HepG2 (cell line): ENCODE results near the gene SAMD13. TPM values are rescaled to one million over a fixed set of nuclear protein-coding genes. Genes with fewer than 3 reads are reported as not detected.
A peak's percentile ranks its signal among the peaks of the same experiment; 100 is the strongest.

ENCODE experiments used
- ATAC-seq: fragments of 200-7000 bp; cut with Tn5 transposase; 3 replicates; pipeline ENCODE4 v1.9.1; 2020; ENCODE audit warnings: mild to moderate bottlenecking, moderate library complexity
- BruUV-seq: library from RNA; stranded (reverse); fragments of 400-500 nt; replicated peaks from 2 replicates; lab custom pipeline; 2021; lab: Mats Ljungman, UMichigan
- CTCF ChIA-PET: fragments of 300-600 bp; formaldehyde crosslinking; extraction: SDS; loops from one replicate; lab custom pipeline; 2021; ENCODE audit warnings: low total read pairs, inconsistent platforms, low intra/inter-chr PET ratio; lab: Yijun Ruan, JAX
- POLR2A ChIA-PET: fragments of 350-600 bp; sonication (Branson Sonifier 250); formaldehyde crosslinking; loops from one replicate; lab custom pipeline; 2020; ENCODE audit warnings: antibody characterized with exemption, inconsistent platforms; lab: Yijun Ruan, JAX
- DNase-seq: peaks from one replicate; pipeline ENCODE4 v3.0.0-alpha.2; 2015; ENCODE audit warnings: low spot score
- FAIRE-seq: peaks from 3 replicates; lab custom pipeline; 2011; peaks lifted over from hg19 to GRCh38; lab: Jason Lieb, UNC
- H2AFZ ChIP-seq: one replicate; pipeline ENCODE4 v1.6.1; 2011; ENCODE audit warnings: low read length, inconsistent platforms
- H3K27ac ChIP-seq: fragments of 300-600 bp; 3 replicates; pipeline ENCODE4 v1.8.0; 2011; ENCODE audit warnings: mixed run types, mild to moderate bottlenecking, mixed read lengths, low read length, inconsistent platforms; ENCODE audit not compliant: insufficient read depth; ENCODE audit errors: extremely low read length
- H3K27me3 ChIP-seq, 2 experiments: fragments of 200-600 bp in 1 of 2; 2 replicates in 1 of 2; 3 replicates in 1 of 2; pipeline versions ENCODE4 v1.6.0 to v1.8.0; 2011; ENCODE audit warnings: low read length in 2 of 2, mild to moderate bottlenecking in 2 of 2, moderate library complexity in 2 of 2, inconsistent platforms in 1 of 2; ENCODE audit not compliant: insufficient read depth in 2 of 2, control insufficient read depth in 1 of 2
- H3K36me3 ChIP-seq, 2 experiments: fragments of 200-600 bp in 1 of 2; replicated peaks in 1 of 2; 2 replicates in 1 of 2; 3 replicates in 1 of 2; pipeline versions ENCODE4 v1.5.1 to v1.8.0; 2011; ENCODE audit warnings: low read length in 2 of 2, inconsistent platforms in 1 of 2; ENCODE audit not compliant: insufficient read depth in 2 of 2, control insufficient read depth in 1 of 2
- H3K4me1 ChIP-seq: 2 replicates; pipeline ENCODE4 v1.5.1; 2012; ENCODE audit warnings: low read length, inconsistent platforms; ENCODE audit not compliant: insufficient read depth
- H3K4me2 ChIP-seq: 2 replicates; pipeline ENCODE4 v1.6.0; 2011; ENCODE audit warnings: low read depth, low read length, inconsistent platforms
- H3K4me3 ChIP-seq, 3 experiments: fragments of 200-600 bp in 1 of 3; sonication (generic), shearing (Covaris generic) in 1 of 3; replicated peaks in 1 of 3; 2 replicates each; pipeline ENCODE4 v1.5.1; 2011 to 2016; ENCODE audit warnings: low read length in 3 of 3, inconsistent platforms in 2 of 3, low read depth in 2 of 3, mild to moderate bottlenecking in 2 of 3, control low read depth in 1 of 3, mixed read lengths in 1 of 3; ENCODE audit not compliant: insufficient read depth in 1 of 3
- H3K79me2 ChIP-seq: one replicate; pipeline ENCODE4 v1.6.1; 2011; ENCODE audit warnings: low read length, inconsistent platforms; ENCODE audit not compliant: insufficient read depth
- H3K9ac ChIP-seq: 2 replicates; pipeline ENCODE4 v1.6.0; 2011; ENCODE audit warnings: mild to moderate bottlenecking, low read depth, low read length, inconsistent platforms; ENCODE audit not compliant: insufficient read depth
- H3K9me3 ChIP-seq: 2 replicates; pipeline ENCODE4 v1.5.1; 2012; ENCODE audit warnings: mild to moderate bottlenecking, low read length
- H4K20me1 ChIP-seq: 2 replicates; pipeline ENCODE4 v1.6.0; 2011; ENCODE audit warnings: inconsistent platforms, mild to moderate bottlenecking, low read length, moderate library complexity; ENCODE audit not compliant: insufficient read depth
- ATF3 ChIP-seq: sonication (generic); formaldehyde crosslinking; IDR thresholded peaks from 2 replicates; pipeline ENCODE4 v1.4.0; 2020; ENCODE audit warnings: missing genetic modification reagents
- MED1 ChIP-seq: sonication (generic); formaldehyde crosslinking; IDR thresholded peaks from 2 replicates; pipeline ENCODE4 v1.4.0; 2020; ENCODE audit warnings: missing genetic modification reagents
- NFKB2 ChIP-seq: sonication (generic); formaldehyde crosslinking; IDR thresholded peaks from 2 replicates; pipeline ENCODE4 v1.4.0; 2020; ENCODE audit warnings: missing genetic modification reagents, borderline replicate concordance
- POLR2G ChIP-seq: fragments of 200-400 bp; formaldehyde crosslinking; IDR thresholded peaks from 2 replicates; pipeline ENCODE4 v1.6.1; 2018; ENCODE audit warnings: mild to moderate bottlenecking, low read depth, low read length, moderate library complexity
- RXRA ChIP-seq: sonication (generic); formaldehyde crosslinking; IDR thresholded peaks from 2 replicates; pipeline ENCODE4 v1.5.1; 2020; ENCODE audit warnings: missing genetic modification reagents
- ZNF251 ChIP-seq: sonication (generic); formaldehyde crosslinking; IDR thresholded peaks from 2 replicates; pipeline ENCODE4 v1.9.0; 2021; ENCODE audit warnings: mild to moderate bottlenecking, missing genetic modification reagents
- ZNF263 ChIP-seq: sonication (generic); formaldehyde crosslinking; IDR thresholded peaks from 2 replicates; pipeline ENCODE4 v1.4.0; 2020; ENCODE audit warnings: missing genetic modification reagents
- ZNF343 ChIP-seq: sonication (generic); formaldehyde crosslinking; IDR thresholded peaks from 2 replicates; pipeline ENCODE4 v1.4.0; 2020; ENCODE audit warnings: mild to moderate bottlenecking, missing genetic modification reagents
- ZNF543 ChIP-seq: sonication (generic); formaldehyde crosslinking; IDR thresholded peaks from 2 replicates; pipeline ENCODE4 v1.4.0; 2020; ENCODE audit warnings: mild to moderate bottlenecking, missing genetic modification reagents
- ZNF703 ChIP-seq: sonication (generic); formaldehyde crosslinking; IDR thresholded peaks from 2 replicates; pipeline ENCODE4 v1.5.1; 2020; ENCODE audit warnings: missing genetic modification reagents, mild to moderate bottlenecking, moderate library complexity, borderline replicate concordance
- WGBS: methylation state at CpG from one replicate; pipeline ENCODE4 v1.1.6; 2017; ENCODE audit warnings: low lambda C conversion rate; 5-methylcytosine and 5-hydroxymethylcytosine counted together
- in situ Hi-C: cut with HindIII; loops from 2 replicates; pipeline ENCODE4 v1.10.0; 2017; ENCODE audit warnings: low pct_unique_long_range_greater_than_20kb; ENCODE audit not compliant: extremely low pct_ligation_motif_present
- intact Hi-C: fragments of 100-400 bp; cut with micrococcal nuclease; formaldehyde crosslinking; loops from one replicate; pipeline ENCODE4 v1.10.0; 2022; ENCODE audit not compliant: unreplicated experiment
- polyA plus RNA-seq, 8 experiments: library from polyadenylated mRNA; depleted of rRNA in 3 of 8; stranded (reverse) in 7 of 8; unstranded in 1 of 8; fragments of >200 nt; fragmentation: Illumina TruSeq in 4 of 8; extraction: Trizol in 4 of 8; gene quantifications; 2 replicates each; pipeline versions ENCODE4 v1.2.1 to v1.2.3, GENCODE V29; 2011 to 2016; ENCODE audit warnings: low read depth in 4 of 8, missing spikeins in 1 of 8, mixed read lengths in 1 of 8; ENCODE audit not compliant: insufficient read depth in 1 of 8
- total RNA-seq, 5 experiments: library from RNA; depleted of rRNA; stranded (reverse); fragments of >200 nt; fragmentation: Illumina TruSeq; extraction: Trizol; gene quantifications; 2 replicates each; pipeline ENCODE4 v1.2.3, GENCODE V29; 2016; ENCODE audit warnings: low read depth in 1 of 5
- TF ChIP-seq, protein P1 (sequence below): IDR thresholded peaks from 2 replicates; pipeline ENCODE4 v1.6.1; 2012; ENCODE audit warnings: low read length, improper control_type of control experiment
- TF ChIP-seq, protein P2 (sequence below): sonication (generic); formaldehyde crosslinking; IDR thresholded peaks from 2 replicates; pipeline ENCODE4 v1.8.0; 2023; ENCODE audit warnings: mild to moderate bottlenecking, missing genetic modification reagents

The SAMD13 gene
- total and polyA plus RNA-seq, 2 of the 13 experiments (the other 11 are each of a cell fraction or from before 2014, with no cell fraction given): 0.09 to 0.18 TPM

DNA sequence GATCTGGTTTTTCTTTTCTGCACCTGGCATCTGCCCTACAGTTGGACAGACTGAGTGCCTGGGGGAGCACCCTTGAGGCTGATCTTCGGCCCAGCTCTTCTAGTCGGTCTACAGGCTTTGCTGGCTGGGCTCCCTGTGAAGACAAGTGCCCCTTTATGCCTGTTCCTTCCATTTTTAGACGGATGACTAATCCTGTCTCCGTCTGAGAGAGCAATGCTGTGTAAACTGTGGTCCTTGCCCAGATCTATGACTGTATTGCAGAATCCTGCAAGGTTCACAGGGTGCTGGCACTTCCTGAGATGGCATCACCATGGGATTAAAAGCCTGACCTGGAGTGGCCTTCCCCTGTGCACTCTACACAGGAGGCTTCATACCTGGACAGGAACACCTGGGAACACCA, 47.6 kb upstream of the SAMD13 start (continued):
- TF ChIP-seq ATF3 (CRISPR knock-in tag): peak; percentile 66
- peak; percentile 30; the same call in 1 of the 2 replicates for TF ChIP-seq RXRA (CRISPR knock-in tag)
- peak; percentile 65 for TF ChIP-seq ZNF263 (CRISPR knock-in tag)
- TF ChIP-seq ZNF251 (CRISPR knock-in tag): no peak

DNA sequence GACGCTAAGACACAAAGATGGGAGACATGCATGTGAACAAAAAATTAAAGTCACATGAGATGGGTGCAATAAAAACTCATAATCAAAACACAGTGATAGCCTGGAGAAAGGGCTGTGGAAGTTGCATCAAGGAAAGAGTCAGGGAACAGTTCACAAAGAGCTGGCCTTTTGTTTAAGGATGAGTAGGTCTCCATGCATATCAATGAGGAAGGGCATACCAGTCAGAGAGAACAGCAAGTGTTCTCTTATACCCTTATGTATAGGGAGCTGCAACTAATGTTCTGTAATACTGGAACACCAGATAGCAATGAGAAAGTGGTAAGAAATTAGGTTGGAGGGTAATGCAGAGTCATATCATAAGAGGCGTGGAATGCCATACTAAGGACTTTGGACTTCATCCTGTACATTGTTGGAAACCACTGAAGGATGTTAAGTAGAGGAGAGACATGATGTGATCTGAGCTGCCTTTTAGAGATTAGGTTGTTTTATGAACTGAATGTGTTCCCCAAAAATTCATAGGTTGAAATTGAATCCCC, 46.7 kb upstream of the SAMD13 start:
- Histone ChIP-seq H3K36me3 (no peaks in the 10 kb centered on the region), H4K20me1 (no peaks in the 10 kb centered on the region), H3K27me3 (no peaks in the 10 kb centered on the region; a peak in 1 of 5 replicates), H3K9ac (no peak overlapping the region), H3K79me2 (no peaks in the 10 kb centered on the region), H3K4me1 (peaks cover 8% of the 10 kb centered on the region; the same call in 1 of the 2 replicates), H3K4me2 (no peak overlapping the region)
- FAIRE-seq (no peak), DNase-seq (no peak)
- in situ Hi-C loops: no loop called here
- TF ChIP-seq ZNF343 (CRISPR knock-in tag) (no peak), MED1 (CRISPR knock-in tag) (no peak), ZNF543 (CRISPR knock-in tag) (no peak), NFKB2 (CRISPR knock-in tag) (no peak), ZNF703 (CRISPR knock-in tag) (no peak), POLR2G (no peak)
- TF ChIP-seq, protein P1, sequence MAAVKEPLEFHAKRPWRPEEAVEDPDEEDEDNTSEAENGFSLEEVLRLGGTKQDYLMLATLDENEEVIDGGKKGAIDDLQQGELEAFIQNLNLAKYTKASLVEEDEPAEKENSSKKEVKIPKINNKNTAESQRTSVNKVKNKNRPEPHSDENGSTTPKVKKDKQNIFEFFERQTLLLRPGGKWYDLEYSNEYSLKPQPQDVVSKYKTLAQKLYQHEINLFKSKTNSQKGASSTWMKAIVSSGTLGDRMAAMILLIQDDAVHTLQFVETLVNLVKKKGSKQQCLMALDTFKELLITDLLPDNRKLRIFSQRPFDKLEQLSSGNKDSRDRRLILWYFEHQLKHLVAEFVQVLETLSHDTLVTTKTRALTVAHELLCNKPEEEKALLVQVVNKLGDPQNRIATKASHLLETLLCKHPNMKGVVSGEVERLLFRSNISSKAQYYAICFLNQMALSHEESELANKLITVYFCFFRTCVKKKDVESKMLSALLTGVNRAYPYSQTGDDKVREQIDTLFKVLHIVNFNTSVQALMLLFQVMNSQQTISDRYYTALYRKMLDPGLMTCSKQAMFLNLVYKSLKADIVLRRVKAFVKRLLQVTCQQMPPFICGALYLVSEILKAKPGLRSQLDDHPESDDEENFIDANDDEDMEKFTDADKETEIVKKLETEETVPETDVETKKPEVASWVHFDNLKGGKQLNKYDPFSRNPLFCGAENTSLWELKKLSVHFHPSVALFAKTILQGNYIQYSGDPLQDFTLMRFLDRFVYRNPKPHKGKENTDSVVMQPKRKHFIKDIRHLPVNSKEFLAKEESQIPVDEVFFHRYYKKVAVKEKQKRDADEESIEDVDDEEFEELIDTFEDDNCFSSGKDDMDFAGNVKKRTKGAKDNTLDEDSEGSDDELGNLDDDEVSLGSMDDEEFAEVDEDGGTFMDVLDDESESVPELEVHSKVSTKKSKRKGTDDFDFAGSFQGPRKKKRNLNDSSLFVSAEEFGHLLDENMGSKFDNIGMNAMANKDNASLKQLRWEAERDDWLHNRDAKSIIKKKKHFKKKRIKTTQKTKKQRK: no peak
- TF ChIP-seq, protein P2, sequence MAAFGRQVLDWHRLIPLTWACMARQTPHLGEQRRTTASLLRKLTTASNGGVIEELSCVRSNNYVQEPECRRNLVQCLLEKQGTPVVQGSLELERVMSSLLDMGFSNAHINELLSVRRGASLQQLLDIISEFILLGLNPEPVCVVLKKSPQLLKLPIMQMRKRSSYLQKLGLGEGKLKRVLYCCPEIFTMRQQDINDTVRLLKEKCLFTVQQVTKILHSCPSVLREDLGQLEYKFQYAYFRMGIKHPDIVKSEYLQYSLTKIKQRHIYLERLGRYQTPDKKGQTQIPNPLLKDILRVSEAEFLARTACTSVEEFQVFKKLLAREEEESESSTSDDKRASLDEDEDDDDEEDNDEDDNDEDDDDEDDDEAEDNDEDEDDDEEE: no peak
- TF ChIP-seq, all 625 proteins: peak for 0
- ChIA-PET CTCF (no interaction called here), POLR2A (no interaction called here)
- intact Hi-C loops: no loop called here
- Histone ChIP-seq H3K9me3 (no peaks in the 10 kb centered on the region; the same call in 1 of the 2 replicates), H3K4me3 (no peak overlapping the region), H3K27ac (no peak overlapping the region), H2AFZ (no peak overlapping the region)
- WGBS: 73% methylated on average over 2 of the region's 2 CpGs
- BruUV-seq: no TSS peak
- no peak for ATAC-seq
